H1 (cell line): ENCODE measurements around the gene PEAK3.

Source experiments
- ATF3 ChIP-seq: IDR thresholded peaks from 2 replicates; pipeline ENCODE4 v1.6.1; 2011; ENCODE audit warnings: low read depth, mild to moderate bottlenecking, low read length; ENCODE audit not compliant: insufficient read depth
- CBX5 ChIP-seq: fragments of 300-800, 300-1000 bp; sonication (generic); IDR thresholded peaks from 2 replicates; pipeline ENCODE4 v1.7.1; 2016; ENCODE audit warnings: antibody characterized with exemption, low read length, low read depth
- EZH2 ChIP-seq: fragments of 200-600 bp; sonication (generic); IDR thresholded peaks from 2 replicates; pipeline ENCODE4 v1.7.1; 2012; ENCODE audit warnings: low read depth, mild to moderate bottlenecking, moderate library complexity, low read length, inconsistent platforms; ENCODE audit not compliant: severe bottlenecking

GRCh38 chr19:2235381-2236063 is 46.5 kb downstream of the PEAK3 start:
- TF ChIP-seq EZH2 (no peak), CBX5 (no peak), ATF3 (no peak)
